ENCODE measurements around the gene ASAP2.

The ASAP2 gene

GRCh38 chr2:9445089-9445488 lies 238.5 kb downstream of the ASAP2 start:
- DNase-seq: no peak

DNA sequence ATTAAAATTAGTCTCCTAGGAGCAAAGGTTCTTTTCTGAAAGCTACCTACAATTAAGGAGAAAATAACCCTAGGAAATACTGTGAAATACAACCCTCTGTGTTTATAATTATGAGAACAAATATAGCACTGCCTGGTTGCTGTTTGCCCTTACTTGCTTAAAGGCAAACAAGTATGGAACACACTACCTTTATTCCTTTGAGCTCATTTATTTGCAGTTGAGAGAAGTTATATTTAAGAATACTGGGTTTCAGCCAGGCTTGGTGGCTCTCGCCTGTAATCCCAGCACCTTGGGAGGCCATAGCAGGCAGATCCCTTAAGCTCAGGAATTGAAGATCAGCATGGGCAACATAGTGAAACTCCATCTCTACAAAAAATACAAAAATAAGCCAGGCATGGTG lies 244.6 kb downstream of the ASAP2 start:
- DNase-seq: no peak

Measured in activated gamma-delta T cell treated with Interleukin-2 at 50 U/mL for 16 hours (primary cell).